GM12878 (cell line): ENCODE measurements around the gene DIS3L2. TPM values are rescaled to one million over a fixed set of nuclear protein-coding genes. Genes with fewer than 3 reads are reported as not detected.

Experiments
- E2F4 ChIP-seq: IDR thresholded peaks from 2 replicates; pipeline ENCODE4 v1.6.1; 2012; ENCODE audit warnings: low read depth, low read length, improper control_type of control experiment
- GATAD2B ChIP-seq: fragments of 450-650 bp; conservative IDR thresholded peaks from 2 replicates; pipeline ENCODE4 v1.6.1; 2017; ENCODE audit warnings: low read depth, mild to moderate bottlenecking, moderate library complexity
- RELB ChIP-seq: fragments of 450-650 bp; IDR thresholded peaks from 2 replicates; pipeline ENCODE4 v1.6.1; 2017; ENCODE audit warnings: low read depth, mild to moderate bottlenecking, moderate library complexity
- polyA plus RNA-seq, 11 experiments: library from polyadenylated mRNA; depleted of rRNA in 4 of 11; unstranded in 6 of 11; stranded (reverse) in 5 of 11; fragments of >200 nt; fragmentation: Nextera tagmentation in 4 of 11; fragmentation: Illumina TruSeq in 1 of 11; extraction: Ambion mirVana in 4 of 11; extraction: Trizol in 1 of 11; gene quantifications; 1 replicate in 1 of 11; 2 replicates in 10 of 11; pipeline versions ENCODE4 v1.2.1 to v1.2.3, GENCODE V29; 2011 to 2016; ENCODE audit warnings: inconsistent platforms in 2 of 11, missing spikeins in 2 of 11, low read depth in 1 of 11
- total RNA-seq, 4 experiments: library from RNA; depleted of rRNA in 3 of 4; stranded (reverse); fragments of >200 nt in 3 of 4; fragmentation: Illumina TruSeq in 1 of 4; extraction: Trizol in 1 of 4; gene quantifications; 2 replicates each; pipeline versions ENCODE4 v1.2.1 to v1.2.3, GENCODE V29; 2013 to 2021
- TF ChIP-seq, protein P1 (sequence below): fragments of 450-650 bp; formaldehyde crosslinking; IDR thresholded peaks from 2 replicates; pipeline ENCODE4 v1.4.0; 2020; ENCODE audit warnings: mild to moderate bottlenecking, moderate library complexity
- TF ChIP-seq, protein P2 (sequence below): fragments of 450-650 bp; IDR thresholded peaks from 2 replicates; pipeline ENCODE4 v1.6.1; 2017; ENCODE audit warnings: borderline replicate concordance

The DIS3L2 gene
- total and polyA plus RNA-seq, 10 of the 15 experiments (the other 5 are each of a cell fraction or from before 2014, with no cell fraction given) = 3.5 to 27.1 (median 16.0) TPM

GRCh38 chr2:232097758-232098157 lies 136.2 kb downstream of the DIS3L2 start (continued):
- TF ChIP-seq, protein P1, sequence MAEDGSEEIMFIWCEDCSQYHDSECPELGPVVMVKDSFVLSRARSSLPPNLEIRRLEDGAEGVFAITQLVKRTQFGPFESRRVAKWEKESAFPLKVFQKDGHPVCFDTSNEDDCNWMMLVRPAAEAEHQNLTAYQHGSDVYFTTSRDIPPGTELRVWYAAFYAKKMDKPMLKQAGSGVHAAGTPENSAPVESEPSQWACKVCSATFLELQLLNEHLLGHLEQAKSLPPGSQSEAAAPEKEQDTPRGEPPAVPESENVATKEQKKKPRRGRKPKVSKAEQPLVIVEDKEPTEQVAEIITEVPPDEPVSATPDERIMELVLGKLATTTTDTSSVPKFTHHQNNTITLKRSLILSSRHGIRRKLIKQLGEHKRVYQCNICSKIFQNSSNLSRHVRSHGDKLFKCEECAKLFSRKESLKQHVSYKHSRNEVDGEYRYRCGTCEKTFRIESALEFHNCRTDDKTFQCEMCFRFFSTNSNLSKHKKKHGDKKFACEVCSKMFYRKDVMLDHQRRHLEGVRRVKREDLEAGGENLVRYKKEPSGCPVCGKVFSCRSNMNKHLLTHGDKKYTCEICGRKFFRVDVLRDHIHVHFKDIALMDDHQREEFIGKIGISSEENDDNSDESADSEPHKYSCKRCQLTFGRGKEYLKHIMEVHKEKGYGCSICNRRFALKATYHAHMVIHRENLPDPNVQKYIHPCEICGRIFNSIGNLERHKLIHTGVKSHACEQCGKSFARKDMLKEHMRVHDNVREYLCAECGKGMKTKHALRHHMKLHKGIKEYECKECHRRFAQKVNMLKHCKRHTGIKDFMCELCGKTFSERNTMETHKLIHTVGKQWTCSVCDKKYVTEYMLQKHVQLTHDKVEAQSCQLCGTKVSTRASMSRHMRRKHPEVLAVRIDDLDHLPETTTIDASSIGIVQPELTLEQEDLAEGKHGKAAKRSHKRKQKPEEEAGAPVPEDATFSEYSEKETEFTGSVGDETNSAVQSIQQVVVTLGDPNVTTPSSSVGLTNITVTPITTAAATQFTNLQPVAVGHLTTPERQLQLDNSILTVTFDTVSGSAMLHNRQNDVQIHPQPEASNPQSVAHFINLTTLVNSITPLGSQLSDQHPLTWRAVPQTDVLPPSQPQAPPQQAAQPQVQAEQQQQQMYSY (CRISPR knock-in tag) = no peak
- TF ChIP-seq, protein P2, sequence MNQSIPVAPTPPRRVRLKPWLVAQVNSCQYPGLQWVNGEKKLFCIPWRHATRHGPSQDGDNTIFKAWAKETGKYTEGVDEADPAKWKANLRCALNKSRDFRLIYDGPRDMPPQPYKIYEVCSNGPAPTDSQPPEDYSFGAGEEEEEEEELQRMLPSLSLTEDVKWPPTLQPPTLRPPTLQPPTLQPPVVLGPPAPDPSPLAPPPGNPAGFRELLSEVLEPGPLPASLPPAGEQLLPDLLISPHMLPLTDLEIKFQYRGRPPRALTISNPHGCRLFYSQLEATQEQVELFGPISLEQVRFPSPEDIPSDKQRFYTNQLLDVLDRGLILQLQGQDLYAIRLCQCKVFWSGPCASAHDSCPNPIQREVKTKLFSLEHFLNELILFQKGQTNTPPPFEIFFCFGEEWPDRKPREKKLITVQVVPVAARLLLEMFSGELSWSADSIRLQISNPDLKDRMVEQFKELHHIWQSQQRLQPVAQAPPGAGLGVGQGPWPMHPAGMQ = no peak
- TF ChIP-seq RELB (no peak), E2F4 (no peak), GATAD2B (no peak)
